CD1c-positive myeloid dendritic cell (primary cell): ENCODE data around the gene VCAN.
A peak's percentile ranks its signal among the peaks of the same experiment; 100 is the strongest.
"Not testable (repeated sequence)": the region's sequence is repeated elsewhere in the genome, so short reads cannot be mapped to it uniquely, and the experiment has no call there.

Experiments
- DNase-seq: peaks from one replicate; pipeline ENCODE4 v3.0.0-alpha.2; 2016; ENCODE audit errors: extremely low spot score

Gene VCAN

DNA sequence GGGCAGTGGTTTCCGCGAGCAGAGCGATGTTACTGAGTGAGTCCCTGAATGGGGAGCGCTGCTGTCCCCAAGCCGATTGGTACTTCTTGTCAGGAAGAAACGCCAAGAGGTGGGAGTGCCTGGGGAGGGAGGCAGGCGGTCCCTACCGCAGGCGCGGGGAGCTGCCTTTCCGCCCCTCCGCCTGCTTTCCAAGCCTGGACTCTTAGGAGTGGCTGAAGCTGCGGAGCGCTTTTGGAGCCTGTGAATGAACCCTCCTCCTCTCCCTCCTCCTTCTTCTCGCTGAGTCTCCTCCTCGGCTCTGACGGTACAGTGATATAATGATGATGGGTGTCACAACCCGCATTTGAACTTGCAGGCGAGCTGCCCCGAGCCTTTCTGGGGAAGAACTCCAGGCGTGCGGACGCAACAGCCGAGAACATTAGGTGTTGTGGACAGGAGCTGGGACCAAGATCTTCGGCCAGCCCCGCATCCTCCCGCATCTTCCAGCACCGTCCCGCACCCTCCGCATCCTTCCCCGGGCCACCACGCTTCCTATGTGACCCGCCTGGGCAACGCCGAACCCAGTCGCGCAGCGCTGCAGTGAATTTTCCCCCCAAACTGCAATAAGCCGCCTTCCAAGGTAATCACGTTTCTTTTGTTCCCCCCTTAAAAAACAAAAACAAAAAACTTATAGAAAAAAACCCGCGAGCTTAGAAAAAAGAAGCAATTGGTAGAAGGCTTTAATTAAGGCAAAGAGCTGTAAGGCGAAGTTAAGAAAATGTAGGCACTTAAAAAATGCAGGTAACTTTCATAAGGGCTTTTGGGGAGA, at the start of gene VCAN:
Gene VCAN (plus strand): TSS at position 340 of the 808 bp plus-strand sequence. CDS start 11,775 bp downstream, outside the sequence.
- peak; percentile 55 for DNase-seq

DNA sequence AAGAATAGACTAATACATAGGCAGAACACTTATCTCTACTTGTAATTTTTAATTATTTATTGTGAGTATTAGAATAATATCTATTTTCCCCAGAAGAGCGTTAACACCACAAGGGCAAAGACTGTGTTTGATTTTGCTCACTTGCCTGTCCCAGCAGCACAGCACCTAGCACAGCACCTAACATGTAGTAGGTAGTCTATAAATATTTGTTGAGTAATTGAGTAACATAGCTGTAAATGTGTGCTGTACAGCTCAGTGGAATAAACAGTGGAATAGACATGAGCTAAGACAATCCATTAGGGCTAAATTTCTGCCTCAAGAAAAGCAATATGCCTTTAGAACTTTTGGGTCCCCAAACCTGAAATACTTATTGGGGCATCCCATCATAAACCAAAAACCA, 49.3 kb upstream of the VCAN start:
- no peak for DNase-seq

DNA sequence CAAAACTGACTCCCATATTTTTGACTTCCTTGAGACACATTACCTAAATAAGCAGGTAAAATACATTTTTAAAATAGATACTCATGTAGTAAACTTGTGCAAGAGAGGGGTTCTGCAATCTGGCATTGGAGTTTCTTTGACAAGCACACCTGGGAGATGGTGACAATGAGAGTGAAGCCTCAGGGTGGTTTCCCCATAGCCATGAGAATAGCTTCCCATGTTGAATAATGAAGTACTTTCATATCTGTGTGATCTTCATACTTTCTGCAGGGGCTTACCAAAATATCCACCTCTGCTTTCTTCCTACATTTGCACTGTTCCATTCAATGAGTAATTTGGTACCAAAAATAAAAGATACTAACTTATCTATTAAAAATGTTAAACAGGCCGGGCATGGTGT, 44.7 kb upstream of the VCAN start:
- no peak for DNase-seq

DNA sequence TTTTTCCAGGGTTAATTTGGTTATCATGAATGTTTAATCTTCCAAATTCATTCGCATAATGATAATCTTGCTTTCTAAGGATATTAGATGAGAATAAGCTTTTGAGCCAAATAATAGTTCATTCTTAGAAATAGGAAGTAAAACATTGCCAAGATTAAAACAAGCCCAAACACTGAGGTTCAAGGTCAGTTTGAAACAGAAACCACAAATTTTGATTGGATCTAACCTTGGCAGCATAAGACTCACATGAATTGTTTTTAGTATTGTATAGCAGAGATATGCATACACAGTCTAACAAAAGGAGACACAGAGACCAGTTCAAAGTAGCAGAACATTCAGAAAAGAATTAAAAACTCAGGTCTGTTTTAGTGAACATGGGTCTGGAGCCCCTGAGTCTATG, 43.4 kb upstream of the VCAN start:
- DNase-seq, result no peak

DNA sequence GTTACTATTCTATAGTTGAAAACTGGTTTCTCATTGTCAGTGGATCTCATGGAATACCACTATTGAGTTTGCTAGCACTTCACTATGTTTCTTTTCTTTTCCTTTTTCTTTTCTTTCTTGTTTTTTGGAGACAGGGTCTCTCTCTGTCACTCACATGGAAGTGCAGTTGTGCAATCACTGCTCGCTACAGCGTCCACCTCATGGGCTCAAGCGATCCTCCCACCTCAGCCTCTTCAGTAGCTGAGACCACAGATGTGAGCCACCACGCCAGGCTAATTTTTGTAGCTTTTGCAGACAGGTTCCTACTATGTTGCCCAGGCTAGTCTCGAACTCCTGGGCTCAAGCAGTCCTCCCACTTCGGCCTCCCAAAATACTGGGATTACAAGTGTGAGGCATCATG, 42.7 kb upstream of the VCAN start:
- DNase-seq, result no peak

DNA sequence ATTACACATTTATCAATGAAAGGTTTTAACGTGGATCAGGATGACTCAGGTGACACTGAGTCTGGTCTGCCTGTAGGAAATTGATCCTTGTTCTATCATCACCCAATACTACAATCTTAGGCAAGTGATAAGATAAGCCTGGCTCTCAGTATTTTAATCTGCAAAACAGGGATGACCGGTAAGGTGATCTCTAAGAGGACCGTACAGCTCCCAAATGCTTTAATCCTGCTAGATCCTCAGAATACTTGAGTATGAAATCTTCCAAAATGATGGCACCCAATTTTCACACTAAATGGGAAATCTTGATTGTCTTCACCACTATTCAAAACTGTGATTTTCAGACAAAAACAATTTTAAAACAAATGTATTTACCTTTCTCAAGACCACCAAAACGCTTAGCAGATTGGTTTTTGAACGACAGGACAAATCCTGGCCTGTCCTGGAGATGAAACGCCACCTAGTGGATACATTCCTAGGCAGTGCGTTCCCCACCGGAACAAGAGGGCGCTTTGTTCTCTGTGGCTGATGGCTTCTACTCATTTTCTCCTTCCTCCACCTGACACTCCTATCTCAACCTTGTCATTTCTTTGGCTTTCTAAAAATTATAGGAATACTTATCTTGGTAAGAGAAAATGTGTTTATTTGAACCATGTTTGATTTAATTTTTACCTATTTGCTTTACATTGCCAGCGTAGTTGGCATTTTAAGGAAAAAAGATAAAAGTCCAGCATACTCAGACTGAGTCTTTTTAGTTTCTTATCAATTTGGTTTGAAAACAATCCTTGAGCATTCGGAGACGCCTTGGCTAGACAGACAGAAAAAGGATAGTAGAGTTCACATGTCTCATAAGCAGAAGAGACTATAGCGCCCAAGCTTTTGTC, 41.2 kb upstream of the VCAN start:
- DNase-seq, result peak; percentile 72

DNA sequence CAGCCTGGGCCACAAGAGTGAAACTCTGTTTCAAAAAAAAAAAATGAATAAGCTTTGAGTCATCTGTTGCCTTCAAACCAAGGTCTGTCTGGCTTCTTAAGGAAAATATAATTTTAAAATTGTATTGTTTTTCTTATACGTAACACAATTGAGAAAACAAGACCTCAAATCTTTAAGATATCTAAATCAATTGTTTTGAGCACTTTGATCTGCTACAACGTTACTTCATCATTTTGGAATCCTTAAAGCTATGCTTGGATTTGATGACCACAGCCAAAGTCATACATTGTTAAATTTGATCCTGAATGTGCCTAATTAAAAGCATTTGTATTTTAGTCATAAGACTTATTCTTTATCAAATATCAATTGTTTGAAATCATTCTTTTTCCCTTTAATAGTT, 37.7 kb upstream of the VCAN start:
- DNase-seq, result no peak

DNA sequence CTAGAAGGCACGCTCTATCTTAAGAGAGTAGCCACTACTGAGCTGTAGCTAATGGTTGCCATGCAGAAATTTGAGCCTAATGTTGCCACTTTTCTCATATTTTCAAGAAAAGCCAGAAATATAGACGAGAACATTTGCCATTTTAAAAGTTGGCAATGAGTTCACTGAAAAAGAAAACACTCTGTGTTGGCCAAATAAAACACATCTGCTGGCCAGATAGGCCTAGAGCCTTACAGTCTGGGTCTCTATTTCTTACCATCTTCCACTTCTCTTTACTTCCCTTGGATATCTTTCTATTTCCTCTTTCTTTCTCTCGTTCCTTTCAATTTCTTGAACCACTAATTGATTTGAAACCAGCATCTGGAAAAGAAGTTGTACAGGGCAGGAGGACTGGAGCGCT, 36.6 kb upstream of the VCAN start:
- DNase-seq, result no peak

DNA sequence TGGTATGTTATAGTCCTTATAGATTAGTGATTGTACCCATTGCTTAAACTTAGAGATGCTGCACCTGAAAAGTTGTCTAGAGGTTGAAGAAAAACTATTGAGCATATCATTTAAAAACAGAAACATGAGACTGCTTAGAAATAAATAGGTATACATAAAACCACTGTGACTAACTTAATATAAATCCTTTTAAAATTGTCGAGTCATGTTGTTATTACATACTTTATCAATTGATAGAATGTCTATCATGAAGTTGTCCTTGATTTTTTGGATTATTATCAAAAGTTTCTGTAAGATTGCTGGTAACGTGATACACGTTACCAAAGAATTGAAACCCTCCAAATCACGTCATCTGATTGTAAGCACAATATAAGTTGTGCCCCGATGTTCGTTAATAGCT, 35.3 kb upstream of the VCAN start:
- no peak for DNase-seq

DNA sequence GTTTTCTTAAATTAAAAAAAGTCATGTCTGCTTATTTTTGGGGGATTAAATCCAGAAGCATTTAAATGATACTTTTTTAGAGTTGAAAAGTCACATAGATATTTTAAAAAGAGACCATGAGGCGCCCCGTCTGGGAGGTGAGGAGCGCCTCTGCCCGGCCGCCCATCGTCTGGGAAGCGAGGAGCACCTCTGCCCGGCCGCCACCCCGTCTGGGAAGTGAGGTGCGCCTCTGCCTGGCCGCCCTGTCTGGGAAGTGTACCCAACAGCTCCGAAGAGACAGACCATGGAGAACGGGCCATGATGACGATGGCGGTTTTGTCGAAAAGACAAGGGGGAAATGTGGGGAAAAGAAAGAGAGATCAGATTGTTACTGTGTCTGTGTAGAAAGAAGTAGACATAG, 33.8 kb upstream of the VCAN start:
- not testable (repeated sequence) for DNase-seq

DNA sequence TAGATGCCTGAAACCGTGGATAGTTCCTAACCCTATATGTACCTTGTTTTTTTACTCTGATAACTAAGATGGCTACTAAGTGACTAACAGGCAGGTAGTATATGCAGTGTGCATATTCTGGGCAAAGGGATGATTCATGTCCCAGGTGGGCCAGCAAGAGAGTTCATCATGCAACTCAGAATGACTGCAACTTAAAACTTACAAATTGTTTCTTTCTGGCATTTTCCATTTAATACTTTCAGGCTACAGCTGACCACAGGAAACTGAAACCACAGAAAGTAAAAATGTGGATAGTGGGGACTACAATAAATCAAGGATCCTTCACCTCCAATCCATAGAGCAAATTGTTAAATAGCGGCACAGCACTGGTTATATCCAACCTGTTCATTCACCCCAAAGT, 30.7 kb upstream of the VCAN start:
- DNase-seq, result no peak

DNA sequence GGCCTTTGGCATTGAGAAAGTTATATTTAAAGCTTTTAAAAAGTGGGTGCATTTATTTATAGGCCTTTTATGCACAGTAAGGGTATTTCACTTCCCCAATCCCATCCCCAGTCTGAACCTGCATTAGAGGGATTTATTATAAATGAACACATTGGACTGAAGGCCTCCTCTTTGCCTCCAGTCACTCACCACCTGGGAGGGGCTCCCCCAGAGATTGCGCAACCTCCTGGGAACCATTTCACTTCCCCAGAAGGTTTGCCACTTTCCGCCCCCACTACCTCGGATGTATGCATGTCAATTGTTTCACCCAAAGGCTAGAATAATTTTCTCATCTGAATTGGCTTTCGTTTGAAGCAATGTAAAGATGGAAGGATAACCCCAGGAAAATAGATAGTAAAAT, 29.8 kb upstream of the VCAN start:
- DNase-seq, result peak; percentile 40

DNA sequence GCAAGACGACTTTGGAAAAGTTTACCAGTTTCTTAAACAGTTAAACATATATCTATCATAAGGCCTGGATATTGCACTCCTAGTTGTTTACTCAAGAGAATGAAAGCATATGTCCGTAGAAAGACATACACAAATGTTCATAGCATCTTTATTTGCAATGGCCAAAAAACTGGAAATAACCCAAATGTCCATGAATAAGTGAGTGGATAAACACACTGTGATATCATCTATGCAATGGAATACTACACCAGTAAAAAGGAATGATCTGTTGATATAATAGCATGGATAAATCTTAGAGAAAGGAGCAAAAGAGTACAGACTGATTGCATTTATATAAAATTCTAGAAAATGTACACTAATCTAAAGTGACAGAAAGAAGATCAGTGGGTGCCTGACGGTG, 28.0 kb upstream of the VCAN start:
- DNase-seq, result no peak

DNA sequence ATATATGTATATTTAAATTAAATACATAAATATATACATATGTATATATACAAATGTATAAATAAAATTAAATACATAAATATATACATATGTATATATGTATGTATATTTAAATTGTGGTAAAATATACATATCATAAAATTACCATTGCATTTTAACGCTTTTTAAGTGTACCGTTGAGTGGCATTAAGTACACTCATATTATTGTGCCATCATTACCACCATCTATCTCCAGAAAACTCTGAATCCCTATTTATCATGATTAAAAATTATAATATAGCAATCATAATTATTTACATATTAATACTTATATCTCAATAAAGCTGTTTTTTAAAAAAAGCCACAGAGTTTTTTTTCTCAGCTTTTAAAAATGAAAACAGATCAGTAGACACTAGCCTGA, 27.1 kb upstream of the VCAN start:
- DNase-seq, result no peak

DNA sequence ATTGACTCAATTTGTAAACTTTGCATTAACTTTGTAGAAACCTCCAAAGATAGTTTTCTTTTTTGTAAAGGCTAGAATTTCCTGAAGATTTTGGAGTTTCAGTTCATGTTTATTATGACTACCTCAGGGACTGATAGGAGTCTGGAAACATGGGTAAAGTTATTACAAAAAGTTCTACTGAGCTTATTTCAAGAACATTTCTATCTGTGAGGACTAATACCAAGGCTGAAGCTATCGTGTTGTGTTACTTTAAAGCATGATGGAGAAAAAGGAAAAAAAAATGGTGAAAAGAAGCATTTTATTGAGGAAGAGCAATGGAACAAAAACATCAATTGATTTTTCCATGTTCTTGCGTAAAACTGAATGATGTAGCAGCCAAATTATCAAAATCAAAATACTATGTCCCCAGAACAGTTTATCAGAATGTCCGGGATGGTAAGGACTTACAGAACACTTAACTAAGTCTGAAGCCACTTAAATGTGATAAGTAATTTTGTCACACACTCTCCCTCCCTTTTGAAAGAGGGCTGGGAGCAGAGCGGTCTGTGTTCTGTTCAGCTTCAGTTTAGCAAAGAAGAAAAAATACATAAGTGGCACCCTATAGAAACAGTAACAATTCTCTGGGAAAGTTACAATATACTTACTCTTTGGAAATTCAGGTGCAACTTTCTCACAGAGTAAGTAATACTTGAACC, 25.1 kb upstream of the VCAN start:
- no peak for DNase-seq

DNA sequence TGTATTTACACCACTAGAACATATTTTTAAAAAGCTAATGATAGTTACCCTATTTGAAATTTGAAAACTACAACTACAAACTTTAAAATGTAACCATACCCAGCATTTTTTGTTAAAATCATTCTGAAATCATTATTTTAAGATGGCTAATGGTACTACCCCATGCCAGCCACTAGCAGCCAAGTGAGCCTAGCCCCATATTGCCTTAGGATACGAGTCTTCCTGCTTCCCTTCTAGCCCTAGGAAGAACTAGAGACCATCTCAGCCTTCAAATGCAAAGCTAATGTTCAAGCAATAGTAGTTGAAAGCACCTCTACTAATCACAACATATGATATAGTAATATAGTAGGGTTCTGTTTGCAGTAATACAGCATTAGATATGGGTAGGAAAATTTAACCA, 24.0 kb upstream of the VCAN start:
- no peak for DNase-seq

DNA sequence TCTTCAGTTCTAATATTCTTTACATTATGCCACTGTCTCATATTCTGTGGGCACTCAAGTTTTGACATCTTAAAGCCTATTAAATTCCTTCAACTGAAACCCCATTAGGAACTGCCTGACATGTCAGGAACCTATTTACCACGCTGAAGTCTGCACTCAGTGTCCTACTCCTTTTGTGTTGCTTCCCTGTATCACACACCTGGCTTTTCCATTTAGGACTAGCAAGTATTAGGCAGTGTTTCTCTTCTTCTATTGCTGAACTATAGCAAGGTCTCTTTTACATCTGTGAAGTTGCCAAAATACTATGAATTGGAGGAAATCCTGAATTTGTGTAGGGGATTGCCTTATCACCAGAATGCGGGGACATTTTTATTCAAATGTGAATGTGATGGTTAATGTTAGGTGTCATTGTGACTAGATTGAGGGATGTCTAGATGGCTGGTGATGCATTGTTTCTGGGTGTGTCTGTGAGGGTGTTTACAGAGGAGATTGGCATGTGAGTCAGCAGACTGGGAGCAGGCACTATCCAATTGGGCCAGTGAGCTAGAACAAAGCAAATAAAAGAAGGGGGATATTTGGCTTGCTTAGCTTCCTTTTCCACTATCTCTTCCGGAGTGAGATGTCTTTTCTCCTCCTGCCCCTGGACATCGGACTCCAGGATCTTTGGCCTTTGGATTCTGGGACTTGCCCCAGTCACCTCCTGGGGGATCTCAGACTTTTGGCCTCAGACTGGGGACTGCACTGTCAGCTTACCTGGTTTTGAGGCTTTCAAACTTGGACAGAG, 21.2 kb upstream of the VCAN start:
- no peak for DNase-seq

DNA sequence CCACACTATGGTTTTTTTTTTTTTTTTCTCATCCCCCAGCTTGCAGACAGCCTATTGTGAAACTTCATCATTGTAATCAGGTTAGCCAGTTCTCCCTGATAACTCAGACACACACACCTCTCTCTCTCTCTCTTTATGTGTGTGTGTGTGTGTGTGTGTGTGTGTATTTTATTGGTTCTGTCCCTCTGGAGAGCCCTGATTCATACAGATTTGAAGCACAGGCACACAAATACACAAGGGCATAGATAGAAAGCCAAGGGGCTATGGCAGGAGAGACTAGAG, 20.6 kb upstream of the VCAN start:
- DNase-seq, result no peak

DNA sequence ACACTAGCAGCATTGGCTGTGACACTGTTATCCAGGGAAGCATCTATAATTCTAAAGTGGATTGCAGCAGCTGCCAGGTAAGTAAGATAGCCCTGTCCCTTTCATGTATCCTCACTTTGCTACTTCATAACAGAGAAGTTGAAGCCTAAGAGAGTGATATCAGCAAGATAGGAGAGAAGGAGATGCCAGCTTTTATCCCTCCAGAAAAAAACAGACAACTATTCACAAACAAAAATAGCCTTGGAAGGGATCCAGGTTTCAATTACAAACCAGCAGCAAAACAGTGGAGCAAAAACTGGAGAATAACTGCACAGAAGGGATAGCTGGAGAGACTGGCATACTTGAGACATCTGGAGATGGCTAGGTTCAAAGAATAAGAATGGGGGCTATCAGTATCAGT, 19.6 kb upstream of the VCAN start:
- DNase-seq, result no peak

DNA sequence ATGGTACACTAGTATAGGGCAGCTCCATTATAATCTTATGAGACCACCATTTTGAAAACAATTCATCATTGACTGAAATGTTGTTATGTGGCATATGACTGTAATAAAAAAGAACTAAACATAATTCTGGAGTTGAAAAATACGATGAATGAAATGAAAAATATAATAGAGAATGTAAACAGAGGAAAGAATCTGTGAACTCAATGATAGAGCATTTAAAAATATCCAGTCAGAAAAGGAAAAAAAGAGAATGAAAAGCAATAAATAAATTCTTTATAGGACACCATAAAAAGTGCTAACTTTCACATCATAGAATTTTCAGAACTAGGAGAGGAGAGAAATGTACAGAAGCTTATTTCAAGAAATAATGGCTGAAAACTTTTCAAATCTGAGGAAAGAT, 17.6 kb upstream of the VCAN start:
- DNase-seq, result no peak

DNA sequence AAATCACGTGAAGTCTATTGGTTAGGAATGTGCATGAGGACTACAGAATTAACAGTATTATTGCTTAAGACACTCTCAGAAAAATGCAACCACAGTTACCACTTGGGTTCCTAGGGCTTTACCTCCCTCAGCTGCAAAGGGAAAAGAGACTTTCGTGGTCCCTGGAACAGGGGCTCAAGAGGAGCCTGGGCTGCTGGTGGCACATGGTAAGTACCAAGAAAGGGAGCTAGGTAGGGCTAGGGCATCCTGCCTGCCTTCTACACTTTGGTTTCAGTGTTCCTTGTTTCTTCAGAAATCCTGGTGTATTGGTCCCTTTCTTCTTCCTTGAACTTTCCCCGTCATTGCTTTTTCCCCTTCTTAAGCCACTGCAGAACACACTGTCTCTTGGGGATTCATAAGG, 7.3 kb upstream of the VCAN start:
- DNase-seq, result no peak
